Measurements from ENCODE around the gene CREB5. TPM values are rescaled to one million over a fixed set of nuclear protein-coding genes. Genes with fewer than 3 reads are reported as not detected.

The CREB5 gene
- total and polyA plus RNA-seq, 10 donors: 0.88 to 56.8 (median 23.5) TPM

- intact Hi-C loops (cut with DNase I; ENCODE audit: low total_unique reads): no loop called here
- WGBS, 5 donors: 56 to 72% (median 68%) methylated on average over 6 of the region's 6 CpGs
- TF ChIP-seq CTCF (IDR thresholded peaks at IDR 0.05 in 8 of 11, conservative IDR thresholded peaks at IDR 0.05 in 3 of 11) (no peak), POLR2A (IDR thresholded peaks at IDR 0.05) (no peak), POLR2AphosphoS5 (IDR thresholded peaks at IDR 0.05) (no peak)
- Histone ChIP-seq H3K9me3 (no peaks in the 10 kb centered on the region), H3K4me1 (peaks cover 8 to 74% (median 30%) of the 10 kb centered on the region in 6 donors), H3K27ac (peak overlapping the region in 5 of 8 donors; percentile 39 to 58 (median 54)), H3K4me3 (no peak overlapping the region), H3K27me3 (replicated peaks in 1 of 7) (no peaks in the 10 kb centered on the region), H3K36me3 (no peaks in the 10 kb centered on the region)
- no peak for DNase-seq
Measured at GRCh38 chr7:28697913-28698563, 285.7 kb downstream of the CREB5 start.

DNA sequence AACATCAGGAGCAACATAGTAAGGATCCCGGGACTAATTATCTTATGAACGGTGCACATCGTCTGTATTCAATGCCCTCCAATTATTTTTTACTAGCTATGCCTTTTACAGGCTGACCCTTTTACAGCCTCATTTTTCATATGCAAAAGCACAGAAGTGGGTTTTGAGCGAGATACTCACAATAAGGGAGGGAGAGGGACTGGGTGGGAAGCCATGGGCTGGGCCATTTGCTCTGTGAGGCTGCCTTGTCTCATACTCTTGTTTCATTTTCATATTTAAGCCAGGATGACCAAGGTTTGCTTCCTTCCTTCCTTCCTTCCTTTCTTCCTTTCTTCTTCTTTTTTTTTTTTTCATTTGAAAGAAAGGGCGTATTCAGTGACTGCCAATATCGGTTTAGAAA, 286.5 kb downstream of the CREB5 start:
- no peaks in the 10 kb centered on the region for H3K36me3 ChIP-seq
- peak overlapping the region in 6 of 8 donors; percentile 16 to 58 (median 54) for H3K27ac ChIP-seq
- H3K27me3 ChIP-seq (replicated peaks in 1 of 7): no peaks in the 10 kb centered on the region
- DNase-seq: no peak
- peaks cover 8 to 67% (median 28%) of the 10 kb centered on the region in 6 donors for H3K4me1 ChIP-seq
- H3K9me3 ChIP-seq: no peaks in the 10 kb centered on the region
- intact Hi-C loops (cut with DNase I; ENCODE audit: low total_unique reads): no loop called here
- H3K4me3 ChIP-seq: peak overlapping the region in 2 of 8 donors; percentile 5 to 14
- TF ChIP-seq POLR2A (IDR thresholded peaks at IDR 0.05): no peak
- no peak for TF ChIP-seq POLR2AphosphoS5 (IDR thresholded peaks at IDR 0.05)
- TF ChIP-seq CTCF (IDR thresholded peaks at IDR 0.05 in 8 of 11, conservative IDR thresholded peaks at IDR 0.05 in 3 of 11): no peak
- 69 to 72% (median 70%) methylated on average over 6 of the region's 6 CpGs for WGBS, 5 donors

DNA sequence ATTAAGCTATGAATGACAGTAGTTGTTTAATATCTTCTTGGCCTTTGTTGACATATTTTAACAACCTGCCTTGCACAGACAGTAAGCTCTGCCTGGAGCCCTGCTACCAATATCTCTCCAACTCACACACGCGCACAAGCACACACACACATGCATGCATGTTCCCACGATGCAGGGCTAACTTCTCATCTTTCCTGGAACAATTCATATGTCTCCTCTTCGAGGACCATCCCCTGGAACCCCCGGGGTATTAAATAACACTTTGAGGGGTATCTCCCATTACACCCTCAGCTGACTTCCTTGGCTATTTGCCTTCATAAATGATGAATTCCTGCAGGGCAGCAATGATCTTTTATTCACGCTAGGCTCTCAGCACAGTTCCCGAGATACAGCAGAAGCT, 287.8 kb downstream of the CREB5 start:
- no peak for DNase-seq
- 75 to 88% (median 79%) methylated on average over 7 of the region's 7 CpGs for WGBS, 5 donors
- Histone ChIP-seq H3K36me3 (no peaks in the 10 kb centered on the region), H3K4me3 (no peak overlapping the region), H3K27ac (peak overlapping the region in 5 of 8 donors; percentile 8 to 58 (median 35)), H3K9me3 (no peaks in the 10 kb centered on the region), H3K4me1 (peaks cover 4 to 54% (median 17%) of the 10 kb centered on the region in 6 donors), H3K27me3 (replicated peaks in 1 of 7) (no peaks in the 10 kb centered on the region)
- intact Hi-C loops (cut with DNase I; ENCODE audit: low total_unique reads): no loop called here
- no peak for TF ChIP-seq POLR2AphosphoS5 (IDR thresholded peaks at IDR 0.05)
- TF ChIP-seq CTCF (IDR thresholded peaks at IDR 0.05 in 8 of 11, conservative IDR thresholded peaks at IDR 0.05 in 3 of 11): no peak
- no peak for TF ChIP-seq POLR2A (IDR thresholded peaks at IDR 0.05)

DNA sequence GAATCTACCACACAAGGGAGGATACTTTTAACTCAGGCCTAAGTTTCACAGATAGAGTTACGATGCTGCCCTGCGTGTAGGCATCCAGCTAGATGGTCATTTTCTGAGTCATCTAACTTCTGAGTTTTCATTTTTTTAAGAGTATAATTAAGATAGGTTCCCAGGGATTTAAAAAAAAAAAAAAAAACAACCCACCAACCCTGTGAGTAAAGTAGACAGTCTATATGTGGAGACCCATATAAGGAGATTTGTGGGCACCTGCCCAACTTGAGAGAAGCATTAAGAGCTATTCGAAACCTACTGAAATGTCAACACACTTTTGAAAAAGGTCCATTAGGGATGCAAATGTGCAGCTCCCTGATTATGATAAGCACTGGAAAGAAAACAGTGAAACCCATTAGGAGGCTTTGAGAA, 288.5 kb downstream of the CREB5 start:
- Histone ChIP-seq H3K27ac (peak overlapping the region in 4 of 8 donors; percentile 8 to 58 (median 38)), H3K36me3 (no peaks in the 10 kb centered on the region), H3K27me3 (replicated peaks in 1 of 7) (no peaks in the 10 kb centered on the region), H3K4me3 (no peak overlapping the region), H3K4me1 (peaks cover 4 to 48% (median 13%) of the 10 kb centered on the region in 6 donors), H3K9me3 (no peaks in the 10 kb centered on the region)
- DNase-seq: no peak
- TF ChIP-seq POLR2AphosphoS5 (IDR thresholded peaks at IDR 0.05) (no peak), POLR2A (IDR thresholded peaks at IDR 0.05) (no peak), CTCF (IDR thresholded peaks at IDR 0.05 in 8 of 11, conservative IDR thresholded peaks at IDR 0.05 in 3 of 11) (no peak)
- 68 to 83% (median 74%) methylated on average over 3 of the region's 3 CpGs for whole genome bisulfite sequencing, 5 donors
- intact Hi-C loops (cut with DNase I; ENCODE audit: low total_unique reads): no loop called here

Data from spleen (tissue), 11 donors.